ENCODE measurements around the gene TMEM167B. TPM values are rescaled to one million over a fixed set of nuclear protein-coding genes. Genes with fewer than 3 reads are reported as not detected.

TMEM167B gene
- total RNA-seq, 4 donors from 2014 or later, result 22.2 to 29.2 (median 24.8) TPM

GRCh38 chr1:109065137-109065536, 25.4 kb upstream of the TMEM167B start:
- no peak for ATAC-seq (ENCODE audit: low FRiP score)
- DNase-seq (ENCODE audit: low spot score), result no peak
- TF ChIP-seq CTCF (IDR thresholded peaks at IDR 0.05), result no peak

- no peak for TF ChIP-seq CTCF (IDR thresholded peaks at IDR 0.05)
- ATAC-seq (ENCODE audit: low FRiP score) (no peak), DNase-seq (ENCODE audit: low spot score) (no peak)
Observed at GRCh38 chr1:109067883-109068282, 22.7 kb upstream of the TMEM167B start.

GRCh38 chr1:109069294-109069693, 21.3 kb upstream of the TMEM167B start:
- no peak for TF ChIP-seq CTCF (IDR thresholded peaks at IDR 0.05)
- ATAC-seq (ENCODE audit: low FRiP score) (no peak), DNase-seq (ENCODE audit: low spot score) (no peak)

DNA sequence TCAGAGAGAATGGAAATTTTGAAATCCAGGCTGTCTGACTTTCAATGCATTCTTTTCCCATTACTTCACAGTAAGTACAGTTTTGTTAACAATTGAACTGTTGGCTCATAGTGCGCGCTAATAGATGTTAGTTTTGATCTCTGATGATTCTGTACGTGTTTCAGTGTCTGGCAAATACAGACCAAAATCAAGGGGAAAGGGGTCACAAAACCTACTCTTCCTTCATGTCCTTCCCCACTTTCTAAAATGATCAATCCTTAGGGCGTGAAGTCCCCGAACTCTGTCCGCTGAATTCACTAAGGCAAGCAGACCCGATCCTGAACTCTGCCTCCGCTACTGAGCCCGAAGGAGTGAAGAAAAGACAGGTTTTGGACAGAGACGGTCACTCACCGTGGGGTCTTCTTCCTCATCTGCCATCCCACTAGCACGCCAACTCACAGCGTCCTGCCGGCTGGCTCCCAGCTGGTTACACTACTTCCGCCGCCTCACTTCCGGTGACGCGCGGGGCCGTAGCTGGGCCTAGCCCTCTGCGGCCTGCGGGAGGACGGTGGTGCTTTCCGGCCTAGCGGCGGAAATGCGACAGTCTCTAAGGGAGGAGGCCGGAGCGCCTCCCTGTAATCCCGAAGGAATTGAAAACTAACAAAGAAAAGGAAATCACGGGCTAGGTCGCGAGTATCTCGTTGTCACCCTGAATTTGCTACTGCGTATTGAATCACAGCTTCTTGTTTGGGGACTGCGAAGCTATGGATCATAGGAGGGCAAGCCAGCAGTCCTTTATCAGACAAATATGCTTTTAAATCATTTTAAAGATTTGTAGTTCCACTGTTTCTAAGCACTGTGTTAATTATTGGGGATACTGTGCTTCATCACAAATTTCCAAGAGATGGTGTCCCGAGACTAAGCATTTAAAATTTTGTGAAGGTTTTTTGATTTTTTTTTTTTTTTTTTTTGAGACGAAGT, 14.8 kb upstream of the TMEM167B start, which contains the start of gene TAF13:
Gene TAF13, minus strand, starts transcription at position 473 of the 960 bp plus-strand sequence. Its CDS starts 56 bp downstream, at position 417.
- peak; percentile 86 for DNase-seq (ENCODE audit: low spot score)
- ATAC-seq (ENCODE audit: low FRiP score), result peak; percentile 100
- TF ChIP-seq CTCF (IDR thresholded peaks at IDR 0.05), result no peak

GRCh38 chr1:109078317-109078716, 12.2 kb upstream of the TMEM167B start:
- TF ChIP-seq CTCF (IDR thresholded peaks at IDR 0.05), result no peak
- ATAC-seq (ENCODE audit: low FRiP score) (no peak), DNase-seq (ENCODE audit: low spot score) (no peak)

- no peak for ATAC-seq (ENCODE audit: low FRiP score)
- DNase-seq (ENCODE audit: low spot score), result no peak
Observed at GRCh38 chr1:109079240-109079622, 11.3 kb upstream of the TMEM167B start.

More at GRCh38 chr1:109079240-109079622, 11.3 kb upstream of the TMEM167B start:
- no peak for TF ChIP-seq CTCF (IDR thresholded peaks at IDR 0.05)

All from omental fat pad (tissue), 4 donors.